GM13976 (cell line): Measurements from ENCODE around the gene TMEM208.

Experiments used
- DNase-seq: peaks from one replicate; pipeline ENCODE4 v3.0.0; 2012; ENCODE audit warnings: low spot score
- in situ Hi-C: fragments of 300-500 bp; cut with MboI; formaldehyde crosslinking; loops from one replicate; pipeline ENCODE4 v1.12.0; 2022; ENCODE audit warnings: low sequenced_read_pairs, mixed read lengths, inconsistent platforms; ENCODE audit not compliant: unreplicated experiment
- TF ChIP-seq, protein P1 (sequence below): IDR thresholded peaks from 2 replicates; pipeline ENCODE4 v1.5.1; 2012; ENCODE audit warnings: borderline replicate concordance, mild to moderate bottlenecking; ENCODE audit not compliant: insufficient read depth; ENCODE audit errors: extremely low read depth, missing control alignments, control extremely low read depth

TMEM208 gene

DNA sequence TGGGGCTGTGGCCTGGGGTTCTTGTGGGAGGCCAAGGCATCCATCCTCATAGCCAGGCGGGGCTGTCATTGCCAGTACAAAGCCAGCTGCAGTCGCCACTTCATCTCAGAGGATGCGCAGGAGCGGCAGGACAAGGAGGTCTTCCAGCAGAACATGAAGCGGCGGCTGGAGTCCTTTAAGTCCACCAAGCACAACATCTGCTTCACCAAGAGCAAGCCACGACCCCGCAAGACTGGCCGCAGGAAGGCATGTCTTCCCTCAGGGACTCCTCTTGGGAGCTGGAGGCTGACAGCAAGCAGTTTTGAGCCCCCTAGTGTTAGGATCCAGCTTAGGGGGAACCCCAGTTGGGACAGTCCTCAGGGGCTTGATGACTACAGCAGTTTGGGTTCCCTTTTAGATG lies 37.3 kb downstream of the TMEM208 start:
- TF ChIP-seq, protein P1, sequence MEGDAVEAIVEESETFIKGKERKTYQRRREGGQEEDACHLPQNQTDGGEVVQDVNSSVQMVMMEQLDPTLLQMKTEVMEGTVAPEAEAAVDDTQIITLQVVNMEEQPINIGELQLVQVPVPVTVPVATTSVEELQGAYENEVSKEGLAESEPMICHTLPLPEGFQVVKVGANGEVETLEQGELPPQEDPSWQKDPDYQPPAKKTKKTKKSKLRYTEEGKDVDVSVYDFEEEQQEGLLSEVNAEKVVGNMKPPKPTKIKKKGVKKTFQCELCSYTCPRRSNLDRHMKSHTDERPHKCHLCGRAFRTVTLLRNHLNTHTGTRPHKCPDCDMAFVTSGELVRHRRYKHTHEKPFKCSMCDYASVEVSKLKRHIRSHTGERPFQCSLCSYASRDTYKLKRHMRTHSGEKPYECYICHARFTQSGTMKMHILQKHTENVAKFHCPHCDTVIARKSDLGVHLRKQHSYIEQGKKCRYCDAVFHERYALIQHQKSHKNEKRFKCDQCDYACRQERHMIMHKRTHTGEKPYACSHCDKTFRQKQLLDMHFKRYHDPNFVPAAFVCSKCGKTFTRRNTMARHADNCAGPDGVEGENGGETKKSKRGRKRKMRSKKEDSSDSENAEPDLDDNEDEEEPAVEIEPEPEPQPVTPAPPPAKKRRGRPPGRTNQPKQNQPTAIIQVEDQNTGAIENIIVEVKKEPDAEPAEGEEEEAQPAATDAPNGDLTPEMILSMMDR, result no peak
- DNase-seq, result no peak
- in situ Hi-C loops, result loop anchor here (25.0 kb wide), 1 partner anchor 148 kb away; the partner anchor contains the start of gene ZDHHC1

GRCh38 chr16:67264866-67265265 lies 37.9 kb downstream of the TMEM208 start:
- TF ChIP-seq, protein P1, result no peak
- no peak for DNase-seq
- in situ Hi-C loops, result loop anchor here (25.0 kb wide), 1 partner anchor 147 kb away; the partner anchor contains the start of gene ZDHHC1

- in situ Hi-C loops, result loop anchor here (25.0 kb wide), 1 partner anchor 146 kb away; the partner anchor contains the start of gene ZDHHC1
- TF ChIP-seq, protein P1, result no peak
- no peak for DNase-seq
Observed at GRCh38 chr16:67265834-67266233, 38.9 kb downstream of the TMEM208 start.

DNA sequence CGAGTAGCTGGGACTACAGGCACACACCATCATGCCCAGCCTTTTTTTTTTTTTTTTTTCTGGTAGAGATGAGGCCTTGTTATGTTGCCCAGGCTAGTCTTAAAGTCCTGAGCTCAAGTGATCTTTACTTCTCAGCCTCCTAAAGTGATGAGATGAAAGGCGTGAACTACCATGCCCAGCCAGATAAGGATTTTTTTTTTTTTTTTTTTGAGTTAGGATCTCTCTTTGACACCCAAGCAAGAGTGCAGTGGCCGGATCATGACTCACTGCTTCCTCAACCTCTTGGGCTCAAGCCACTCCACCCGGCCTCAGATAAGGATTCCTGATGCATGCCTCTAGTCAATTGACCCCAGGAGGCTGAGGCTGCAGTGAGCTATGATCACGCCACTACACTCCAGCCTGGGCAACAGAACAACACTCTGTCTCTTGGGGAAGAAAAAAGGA lies 41.2 kb downstream of the TMEM208 start:
- in situ Hi-C loops, result loop anchor here (25.0 kb wide), 1 partner anchor 144 kb away; the partner anchor contains the start of gene ZDHHC1
- TF ChIP-seq, protein P1, result no peak
- no peak for DNase-seq

DNA sequence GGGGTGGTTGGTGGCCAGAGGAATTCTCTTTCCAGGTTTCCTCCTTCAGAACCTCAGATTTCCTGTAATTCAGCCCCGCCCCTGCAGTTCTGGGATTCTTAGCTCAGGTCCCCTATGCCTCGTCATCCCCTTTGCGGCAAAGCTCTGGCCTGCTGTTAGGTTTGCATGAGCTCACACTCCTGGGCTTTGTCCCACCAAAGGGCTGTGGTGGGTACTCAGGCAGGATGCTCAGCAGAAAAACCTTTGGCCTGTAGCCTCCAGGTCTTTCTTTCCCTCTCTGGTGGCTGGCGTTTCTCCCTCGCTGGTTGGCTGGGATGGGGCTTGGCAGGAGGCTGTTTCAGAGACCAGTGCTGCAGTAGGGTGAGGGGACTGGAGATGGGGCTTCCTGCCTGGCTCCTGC lies 42.8 kb downstream of the TMEM208 start:
- DNase-seq, result no peak
- in situ Hi-C loops, result loop anchor here (25.0 kb wide), 1 partner anchor 143 kb away; the partner anchor contains the start of gene ZDHHC1
- TF ChIP-seq, protein P1, result no peak

DNA sequence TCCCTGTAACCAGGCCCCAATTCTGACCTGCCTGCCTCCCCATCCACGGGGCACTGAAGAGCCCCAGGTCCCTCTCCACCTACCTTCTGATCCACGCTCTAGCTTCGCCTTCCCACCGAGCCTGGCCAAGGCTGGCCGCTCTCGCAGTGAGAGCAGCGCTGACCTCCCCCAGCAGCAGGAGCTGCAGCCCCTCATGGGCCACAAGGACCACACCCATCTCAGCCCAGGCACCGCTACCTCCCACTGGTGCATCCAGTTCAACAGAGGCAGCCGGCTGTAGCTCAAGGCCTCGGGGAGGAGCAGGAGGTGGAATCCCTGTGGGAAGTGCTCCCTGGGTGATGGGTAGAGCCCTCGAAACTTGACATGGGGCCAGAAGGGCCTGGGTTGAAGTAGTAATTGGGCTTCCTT lies 44.0 kb downstream of the TMEM208 start:
- no peak for DNase-seq
- in situ Hi-C loops, result loop anchor here (25.0 kb wide), 1 partner anchor 141 kb away; the partner anchor contains the start of gene ZDHHC1
- TF ChIP-seq, protein P1, result no peak

DNA sequence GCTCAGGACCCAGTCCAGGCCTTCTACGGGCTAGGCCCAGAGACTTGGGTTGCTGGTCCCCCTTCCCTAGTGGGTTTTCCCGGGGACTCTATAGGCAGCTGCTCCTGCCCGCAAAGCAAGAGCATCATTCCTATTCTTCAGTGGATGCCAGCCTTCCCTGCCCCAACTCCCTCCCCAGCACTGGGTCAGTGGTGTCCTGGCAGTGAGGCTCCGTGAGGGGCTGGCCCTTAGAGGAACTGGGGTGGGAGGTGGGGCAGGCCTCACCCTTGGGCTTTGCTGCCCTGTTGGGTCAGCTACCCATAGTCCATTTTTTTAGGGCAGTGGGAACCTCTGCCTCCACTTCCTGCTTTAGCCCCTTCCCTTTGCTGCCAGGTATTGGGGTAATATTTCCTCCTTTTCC lies 44.5 kb downstream of the TMEM208 start:
- in situ Hi-C loops, result loop anchor here (25.0 kb wide), 1 partner anchor 141 kb away; the partner anchor contains the start of gene ZDHHC1
- TF ChIP-seq, protein P1, result no peak
- no peak for DNase-seq
